Stomach (tissue), 9 donors: ENCODE data around the gene PPP1R14C. TPM values are rescaled to one million over a fixed set of nuclear protein-coding genes. Genes with fewer than 3 reads are reported as not detected.

Experiments used
- DNase-seq, 2 donors: peaks; one replicate each; pipeline versions ENCODE4 v3.0.0 to v3.0.0-alpha.2; 2013 to 2019
- H3K27ac ChIP-seq, 5 donors: fragments of 200-600 bp in 4 of 5; sonication (generic) in 4 of 5; one replicate each; pipeline ENCODE4 v1.5.1; 2013 to 2019; ENCODE audit warnings: mild to moderate bottlenecking in 1 of 5, moderate library complexity in 1 of 5
- H3K27me3 ChIP-seq, 3 donors: fragments of 200-600 bp; sonication (generic); one replicate each; pipeline ENCODE4 v1.5.1; 2017 to 2019; ENCODE audit warnings: mixed run types in 1 of 3
- H3K36me3 ChIP-seq, 4 donors: fragments of 200-600 bp; sonication (generic); 1 replicate in 3 of 4; 2 replicates in 1 of 4; pipeline ENCODE4 v1.5.1; 2016 to 2019
- H3K4me1 ChIP-seq, 4 donors: fragments of 200-600 bp; sonication (generic); one replicate each; pipeline ENCODE4 v1.5.1; 2016 to 2019
- H3K4me3 ChIP-seq, 4 donors: fragments of 200-600 bp; sonication (generic) in 3 of 4; one replicate each; pipeline ENCODE4 v1.5.1; 2016 to 2019; ENCODE audit warnings: mild to moderate bottlenecking in 1 of 4
- H3K9me3 ChIP-seq, 4 donors: fragments of 200-600 bp; sonication (generic); one replicate each; pipeline ENCODE4 v1.5.1; 2016 to 2019
- EP300 ChIP-seq: sonication (generic); formaldehyde crosslinking; IDR thresholded peaks from one replicate; pipeline ENCODE4 v1.6.1; 2017; ENCODE audit warnings: antibody characterized with exemption
- POLR2A ChIP-seq, 4 donors: fragments of 450-650 bp; IDR thresholded peaks; one replicate each; pipeline ENCODE4 v1.6.1; 2016; ENCODE audit warnings: antibody characterized with exemption in 4 of 4, control low read depth in 2 of 4, mild to moderate bottlenecking in 1 of 4, moderate library complexity in 1 of 4
- POLR2AphosphoS5 ChIP-seq, 3 donors: sonication (generic); formaldehyde crosslinking; IDR thresholded peaks; one replicate each; pipeline ENCODE4 v1.6.1; 2016; ENCODE audit warnings: antibody characterized with exemption in 3 of 3
- WGBS, 5 donors: extraction: QIAGEN DNeasy Blood & Tissue Kit in 3 of 5; methylation state at CpG; one replicate each; pipeline versions ENCODE4 v1.1.5 to v1.1.7; 2013 to 2018; 5-methylcytosine and 5-hydroxymethylcytosine counted together
- intact Hi-C: fragments of 100-400 bp; cut with DNase I; formaldehyde crosslinking; loops from one replicate; pipeline ENCODE4 v1.15.1; 2023; ENCODE audit warnings: low total_unique reads
- polyA plus RNA-seq, 3 donors: library from polyadenylated mRNA; stranded (reverse); fragments of 200-250 nt; gene quantifications; one replicate each; pipeline ENCODE4 v1.2.3, GENCODE V29; 2013
- total RNA-seq, 5 donors: library from RNA; depleted of rRNA; stranded (reverse); fragments of >200 nt; gene quantifications; one replicate each; pipeline versions ENCODE4 v1.1.0 to v1.2.3, GENCODE V29; 2014 to 2016
- TF ChIP-seq, protein P1 (sequence below), 7 experiments: fragments of 450-650 bp in 4 of 7; fragments of 200-600 bp in 3 of 7; sonication (generic) in 3 of 7; IDR thresholded peaks; one replicate each; pipeline ENCODE4 v1.5.1; 2016 to 2019; ENCODE audit warnings: antibody characterized with exemption in 7 of 7, control low read depth in 2 of 7, mild to moderate bottlenecking in 1 of 7
- donor health status: healthy with polysubstance abuse.
- donor health status: Bipolar disorder and iron deficiency.
- donor health status: healthy.

PPP1R14C gene
- total and polyA plus RNA-seq, 8 donors = 0.25 to 13.8 (median 4.1) TPM; not detected in 3

DNA sequence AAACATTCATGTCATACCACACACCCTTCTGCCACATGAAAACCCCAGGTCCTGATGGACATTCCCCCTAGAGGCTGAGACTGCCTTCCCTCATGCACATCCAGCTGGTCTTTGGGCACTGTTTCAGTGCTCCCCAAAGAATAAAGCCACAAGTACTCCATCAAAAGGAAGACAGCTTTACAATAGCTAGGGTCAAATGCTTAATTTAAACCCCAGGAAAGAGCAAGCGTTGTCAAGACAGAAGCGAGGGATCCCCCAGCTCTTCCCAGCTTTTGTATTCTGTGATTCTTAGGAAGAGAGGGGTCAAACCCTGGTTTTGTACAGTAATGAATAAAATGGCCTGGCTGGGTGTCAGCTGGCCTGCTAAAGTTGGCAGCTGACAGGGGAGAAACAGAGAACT lies 143.6 kb downstream of the PPP1R14C start:
- no peak overlapping the region for H3K27ac ChIP-seq
- no peaks in the 10 kb centered on the region for H3K36me3 ChIP-seq
- peaks cover 0 to 3% (median 0%) of the 10 kb centered on the region in 4 donors for H3K9me3 ChIP-seq
- H3K4me1 ChIP-seq = no peaks in the 10 kb centered on the region
- 77 to 93% (median 89%) methylated on average over 2 of the region's 2 CpGs for WGBS, 5 donors
- intact Hi-C loops = no loop called here
- no peak overlapping the region for H3K4me3 ChIP-seq
- peaks cover 0 to 14% (median 0%) of the 10 kb centered on the region in 3 donors for H3K27me3 ChIP-seq
- no peak for DNase-seq
- TF ChIP-seq EP300 (no peak), POLR2A (IDR thresholded peaks at IDR 0.05) (no peak), POLR2AphosphoS5 (IDR thresholded peaks at IDR 0.05) (no peak)
- TF ChIP-seq, protein P1, sequence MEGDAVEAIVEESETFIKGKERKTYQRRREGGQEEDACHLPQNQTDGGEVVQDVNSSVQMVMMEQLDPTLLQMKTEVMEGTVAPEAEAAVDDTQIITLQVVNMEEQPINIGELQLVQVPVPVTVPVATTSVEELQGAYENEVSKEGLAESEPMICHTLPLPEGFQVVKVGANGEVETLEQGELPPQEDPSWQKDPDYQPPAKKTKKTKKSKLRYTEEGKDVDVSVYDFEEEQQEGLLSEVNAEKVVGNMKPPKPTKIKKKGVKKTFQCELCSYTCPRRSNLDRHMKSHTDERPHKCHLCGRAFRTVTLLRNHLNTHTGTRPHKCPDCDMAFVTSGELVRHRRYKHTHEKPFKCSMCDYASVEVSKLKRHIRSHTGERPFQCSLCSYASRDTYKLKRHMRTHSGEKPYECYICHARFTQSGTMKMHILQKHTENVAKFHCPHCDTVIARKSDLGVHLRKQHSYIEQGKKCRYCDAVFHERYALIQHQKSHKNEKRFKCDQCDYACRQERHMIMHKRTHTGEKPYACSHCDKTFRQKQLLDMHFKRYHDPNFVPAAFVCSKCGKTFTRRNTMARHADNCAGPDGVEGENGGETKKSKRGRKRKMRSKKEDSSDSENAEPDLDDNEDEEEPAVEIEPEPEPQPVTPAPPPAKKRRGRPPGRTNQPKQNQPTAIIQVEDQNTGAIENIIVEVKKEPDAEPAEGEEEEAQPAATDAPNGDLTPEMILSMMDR (IDR thresholded peaks at IDR 0.05) = no peak

DNA sequence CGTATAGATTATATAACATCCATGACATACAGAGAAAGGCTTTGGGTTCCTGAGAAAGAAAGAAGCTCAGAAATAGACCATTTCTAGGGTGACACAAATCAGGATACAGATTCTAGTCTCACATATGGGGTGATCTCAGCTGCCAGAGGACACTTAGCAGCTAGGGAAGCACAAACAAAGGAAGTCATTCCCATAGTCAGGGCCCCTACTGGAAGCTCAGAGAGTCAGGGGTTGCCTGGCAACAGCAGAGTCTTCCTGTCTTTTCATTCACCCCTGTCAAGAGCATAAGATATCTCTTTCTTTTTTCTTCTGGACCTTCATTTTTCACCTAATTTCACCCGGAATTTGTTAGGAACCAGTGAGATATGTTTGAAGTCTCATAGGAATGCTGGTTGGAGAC lies 144.1 kb downstream of the PPP1R14C start:
- no peak for TF ChIP-seq POLR2AphosphoS5 (IDR thresholded peaks at IDR 0.05)
- no peak for TF ChIP-seq POLR2A (IDR thresholded peaks at IDR 0.05)
- TF ChIP-seq EP300 = no peak
- TF ChIP-seq, protein P1 (IDR thresholded peaks at IDR 0.05) = no peak
- no peaks in the 10 kb centered on the region for H3K4me1 ChIP-seq
- H3K36me3 ChIP-seq = no peaks in the 10 kb centered on the region
- peaks cover 0 to 3% (median 0%) of the 10 kb centered on the region in 4 donors for H3K9me3 ChIP-seq
- H3K27me3 ChIP-seq = peaks cover 0 to 14% (median 0%) of the 10 kb centered on the region in 3 donors
- WGBS, 5 donors = 75 to 87% (median 82%) methylated on average over 2 of the region's 2 CpGs
- no peak overlapping the region for H3K4me3 ChIP-seq
- no peak for DNase-seq
- H3K27ac ChIP-seq = no peak overlapping the region
- intact Hi-C loops = no loop called here

DNA sequence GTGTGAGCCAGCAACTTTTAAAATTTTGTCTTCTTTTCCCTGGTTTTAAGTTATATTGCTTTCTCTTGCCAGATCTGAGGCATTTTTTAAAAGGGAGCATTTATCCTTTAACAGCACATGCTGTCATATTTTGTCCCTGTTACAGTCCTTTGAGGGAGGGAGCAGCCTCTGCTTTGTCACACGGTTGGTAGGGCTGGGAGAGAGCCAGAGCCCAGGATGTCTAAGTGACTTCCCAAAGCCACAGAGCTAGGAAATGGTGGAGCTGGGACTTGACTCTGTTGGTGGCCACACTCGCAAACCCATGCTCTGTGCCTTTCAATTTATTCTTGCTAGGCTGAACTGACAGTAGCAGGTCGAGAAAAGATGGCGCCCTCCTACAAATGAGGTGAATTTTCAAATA lies 145.6 kb downstream of the PPP1R14C start:
- WGBS, 5 donors = 85 to 92% (median 89%) methylated on average over 4 of the region's 4 CpGs
- intact Hi-C loops = no loop called here

DNA sequence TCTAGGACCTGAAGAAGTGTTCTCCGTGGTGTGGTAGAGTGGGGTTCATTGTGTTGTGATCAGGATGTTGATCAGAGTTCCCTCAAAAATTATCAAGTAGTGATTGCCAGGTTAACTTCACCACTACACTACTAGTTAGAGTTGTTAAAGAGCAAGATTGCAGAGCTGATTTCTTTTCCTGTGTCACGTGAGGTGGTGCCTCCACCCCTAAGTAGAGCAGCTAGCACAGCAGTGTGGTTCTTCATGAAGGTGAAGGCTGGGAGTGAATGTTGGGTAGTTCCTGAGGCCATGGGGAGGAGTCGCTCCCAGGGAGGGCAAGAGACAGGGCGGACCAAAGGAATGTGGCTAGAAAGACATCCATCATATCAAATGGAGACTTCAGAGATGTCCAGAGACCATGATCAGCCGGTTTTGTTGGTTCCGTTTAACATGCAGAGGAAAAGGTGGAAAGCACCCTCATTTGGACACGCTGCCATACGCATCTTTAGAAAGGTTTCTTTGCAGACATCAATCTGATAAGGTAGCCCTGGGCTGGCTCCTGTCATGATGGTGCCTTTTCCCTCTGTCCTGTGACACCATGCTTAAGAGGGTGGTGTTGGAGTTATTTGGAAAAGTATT lies 146.7 kb downstream of the PPP1R14C start:
- Histone ChIP-seq H3K27ac (no peak overlapping the region), H3K36me3 (no peaks in the 10 kb centered on the region), H3K4me3 (no peak overlapping the region), H3K27me3 (peaks cover 0 to 14% (median 0%) of the 10 kb centered on the region in 3 donors), H3K9me3 (no peaks in the 10 kb centered on the region), H3K4me1 (no peaks in the 10 kb centered on the region)
- WGBS, 5 donors = 73 to 83% (median 81%) methylated on average over 8 of the region's 8 CpGs
- TF ChIP-seq POLR2AphosphoS5 (IDR thresholded peaks at IDR 0.05) (no peak), POLR2A (IDR thresholded peaks at IDR 0.05) (no peak), EP300 (no peak)
- TF ChIP-seq, protein P1 (IDR thresholded peaks at IDR 0.05) = no peak
- DNase-seq = no peak
- intact Hi-C loops = no loop called here

More for the DNA sequence above, 145.6 kb downstream of the PPP1R14C start:
- Histone ChIP-seq H3K36me3 (no peaks in the 10 kb centered on the region), H3K4me3 (no peak overlapping the region), H3K27me3 (peaks cover 0 to 14% (median 0%) of the 10 kb centered on the region in 3 donors), H3K9me3 (no peaks in the 10 kb centered on the region), H3K27ac (no peak overlapping the region), H3K4me1 (no peaks in the 10 kb centered on the region)
- DNase-seq = no peak
- TF ChIP-seq, protein P1 (IDR thresholded peaks at IDR 0.05) = no peak
- no peak for TF ChIP-seq POLR2AphosphoS5 (IDR thresholded peaks at IDR 0.05)
- TF ChIP-seq EP300 = no peak
- TF ChIP-seq POLR2A (IDR thresholded peaks at IDR 0.05) = no peak
